Peyer's patch (tissue), 4 donors: ENCODE data around the gene DEFB126.

Experiments
- CTCF ChIP-seq, 6 experiments: fragments of 450-650 bp in 4 of 6; fragments of 200-600 bp in 2 of 6; sonication (generic) in 1 of 6; IDR thresholded peaks; one replicate each; pipeline ENCODE4 v1.5.1; 2017 to 2019; ENCODE audit warnings: antibody characterized with exemption in 6 of 6, mild to moderate bottlenecking in 3 of 6, moderate library complexity in 1 of 6
- POLR2A ChIP-seq, 2 donors: fragments of 450-650 bp; IDR thresholded peaks; one replicate each; pipeline ENCODE4 v1.5.1; 2017; ENCODE audit warnings: antibody characterized with exemption in 2 of 2, mild to moderate bottlenecking in 2 of 2, moderate library complexity in 2 of 2

- no peak for TF ChIP-seq CTCF (IDR thresholded peaks at IDR 0.05)
- no peak for TF ChIP-seq POLR2A (IDR thresholded peaks at IDR 0.05)
Observed at GRCh38 chr20:103456-103855, 38.9 kb upstream of the DEFB126 start.
